Measurements from ENCODE around the gene PITPNM3. TPM values are rescaled to one million over a fixed set of nuclear protein-coding genes. Genes with fewer than 3 reads are reported as not detected.

The PITPNM3 gene
- total and polyA plus RNA-seq, 2 of the 13 experiments (the other 11 are each of a cell fraction or from before 2014, with no cell fraction given), result 0.13 to 0.29 TPM

GRCh38 chr17:6567528-6568183 is 11.3 kb upstream of the PITPNM3 start:
- 91% methylated on average over 13 of the region's 15 CpGs for WGBS (ENCODE audit: low lambda C conversion rate)
- Histone ChIP-seq H3K9me3 (ENCODE audit: low read length) (no peaks in the 10 kb centered on the region), H3K79me2 (ENCODE audit: insufficient read depth, low read length) (no peaks in the 10 kb centered on the region), H3K4me3 (replicated peaks in 1 of 3; ENCODE audit: insufficient read depth in 1 of 3, low read depth in 2 of 3, low read length in 3 of 3) (no peak overlapping the region), H3K27ac (ENCODE audit: extremely low read length, insufficient read depth, low read length) (no peak overlapping the region), H3K4me1 (ENCODE audit: insufficient read depth, low read length) (no peaks in the 10 kb centered on the region), H3K4me2 (ENCODE audit: low read depth, low read length) (no peak overlapping the region), H3K9ac (ENCODE audit: insufficient read depth, low read depth, low read length) (no peak overlapping the region), H4K20me1 (ENCODE audit: insufficient read depth, low read length) (no peaks in the 10 kb centered on the region), H2AFZ (ENCODE audit: low read length) (no peak overlapping the region), H3K27me3 (ENCODE audit: control insufficient read depth in 1 of 2, insufficient read depth in 2 of 2, low read length in 2 of 2) (no peaks in the 10 kb centered on the region; a peak in 1 of 5 replicates), H3K36me3 (replicated peaks in 1 of 2; ENCODE audit: control insufficient read depth in 1 of 2, insufficient read depth in 2 of 2, low read length in 2 of 2) (0 out of 5 replicates have a peak, but pooled peaks cover 0 to 1% of the 10 kb centered on the region in 2 experiments)
- in situ Hi-C loops (cut with HindIII; ENCODE audit: extremely low pct_ligation_motif_present, low pct_unique_long_range_greater_than_20kb), result no loop called here
- no peak for DNase-seq (ENCODE audit: low spot score)
- ChIA-PET POLR2A (no interaction called here), CTCF (ENCODE audit: low intra/inter-chr PET ratio, low total read pairs) (no interaction called here)
- no peak for ATAC-seq
- no peak for TF ChIP-seq MTA1 (CRISPR knock-in tag; IDR thresholded peaks at IDR 0.05; ENCODE audit: borderline replicate concordance)
- no peak for TF ChIP-seq KDM5B (CRISPR knock-in tag; IDR thresholded peaks at IDR 0.05; ENCODE audit: borderline replicate concordance)
- TF ChIP-seq NCOA5 (CRISPR knock-in tag; IDR thresholded peaks at IDR 0.05), result no peak
- intact Hi-C loops (cut with micrococcal nuclease; ENCODE audit: unreplicated experiment), result no loop called here
- BruUV-seq (replicated peaks), result no TSS peak
- FAIRE-seq, result no peak

DNA sequence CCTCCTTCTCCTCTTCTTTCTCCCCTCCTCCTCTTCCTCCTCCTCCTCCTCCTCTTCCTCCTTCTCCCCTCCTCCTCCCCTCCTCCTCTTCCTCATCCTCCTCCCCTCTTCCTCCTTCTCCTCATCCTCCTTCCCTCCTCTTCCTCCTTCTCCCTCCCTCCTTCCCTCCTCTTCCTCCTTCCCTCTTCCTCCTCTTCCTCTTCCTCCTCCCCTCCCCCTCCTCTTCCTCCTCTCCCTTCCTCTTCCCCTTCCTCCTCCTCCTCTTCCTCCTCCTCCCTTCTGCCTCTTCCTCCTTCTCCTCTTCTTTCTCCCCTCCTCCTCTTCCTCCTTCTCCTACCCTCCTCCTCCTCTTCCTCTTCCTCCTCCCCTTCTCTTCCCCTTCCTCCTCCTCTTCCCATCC is 5.1 kb upstream of the PITPNM3 start:
- BruUV-seq (replicated peaks), result no TSS peak
- Histone ChIP-seq H3K4me1 (ENCODE audit: insufficient read depth, low read length) (peaks cover 16% of the 10 kb centered on the region; the same call in 1 of the 2 replicates), H3K4me2 (ENCODE audit: low read depth, low read length) (no peak overlapping the region), H3K79me2 (ENCODE audit: insufficient read depth, low read length) (no peaks in the 10 kb centered on the region), H3K9ac (ENCODE audit: insufficient read depth, low read depth, low read length) (no peak overlapping the region), H3K36me3 (replicated peaks in 1 of 2; ENCODE audit: control insufficient read depth in 1 of 2, insufficient read depth in 2 of 2, low read length in 2 of 2) (no peaks in the 10 kb centered on the region), H3K9me3 (ENCODE audit: low read length) (no peaks in the 10 kb centered on the region), H2AFZ (ENCODE audit: low read length) (no peak overlapping the region), H4K20me1 (ENCODE audit: insufficient read depth, low read length) (no peaks in the 10 kb centered on the region), H3K27ac (ENCODE audit: extremely low read length, insufficient read depth, low read length) (no peak overlapping the region), H3K4me3 (replicated peaks in 1 of 3; ENCODE audit: insufficient read depth in 1 of 3, low read depth in 2 of 3, low read length in 3 of 3) (no peak overlapping the region), H3K27me3 (ENCODE audit: control insufficient read depth in 1 of 2, insufficient read depth in 2 of 2, low read length in 2 of 2) (peaks cover 2 to 14% of the 10 kb centered on the region in 2 experiments)
- TF ChIP-seq PCBP2 (optimal IDR thresholded peaks at IDR 0.05; ENCODE audit: low read depth, low read length, poor library complexity, severe bottlenecking), result peak; percentile 74
- TF ChIP-seq, protein P1, sequence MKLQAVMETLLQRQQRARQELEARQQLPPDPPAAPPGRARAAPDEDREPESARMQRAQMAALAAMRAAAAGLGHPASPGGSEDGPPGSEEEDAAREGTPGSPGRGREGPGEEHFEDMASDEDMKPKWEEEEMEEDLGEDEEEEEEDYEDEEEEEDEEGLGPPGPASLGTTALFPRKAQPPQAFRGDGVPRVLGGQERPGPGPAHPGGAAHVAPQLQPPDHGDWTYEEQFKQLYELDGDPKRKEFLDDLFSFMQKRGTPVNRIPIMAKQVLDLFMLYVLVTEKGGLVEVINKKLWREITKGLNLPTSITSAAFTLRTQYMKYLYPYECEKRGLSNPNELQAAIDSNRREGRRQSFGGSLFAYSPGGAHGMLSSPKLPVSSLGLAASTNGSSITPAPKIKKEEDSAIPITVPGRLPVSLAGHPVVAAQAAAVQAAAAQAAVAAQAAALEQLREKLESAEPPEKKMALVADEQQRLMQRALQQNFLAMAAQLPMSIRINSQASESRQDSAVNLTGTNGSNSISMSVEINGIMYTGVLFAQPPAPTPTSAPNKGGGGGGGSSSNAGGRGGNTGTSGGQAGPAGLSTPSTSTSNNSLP (IDR thresholded peaks at IDR 0.05; ENCODE audit: low read depth, low read length), result no peak
- in situ Hi-C loops (cut with HindIII; ENCODE audit: extremely low pct_ligation_motif_present, low pct_unique_long_range_greater_than_20kb), result no loop called here
- POLR2A ChIA-PET, result no interaction called here
- intact Hi-C loops (cut with micrococcal nuclease; ENCODE audit: unreplicated experiment), result no loop called here
- CTCF ChIA-PET (ENCODE audit: low intra/inter-chr PET ratio, low total read pairs), result no interaction called here
- DNase-seq (ENCODE audit: low spot score) (no peak), FAIRE-seq (no peak), ATAC-seq (no peak)

Data from HepG2 (cell line).